Liver (tissue), 9 donors: Measurements from ENCODE around the gene SPZ1. TPM values are rescaled to one million over a fixed set of nuclear protein-coding genes. Genes with fewer than 3 reads are reported as not detected.

ENCODE experiments used
- DNase-seq: peaks from one replicate; pipeline ENCODE4 v3.0.0-alpha.2; 2017; ENCODE audit warnings: low spot score
- H3K27ac ChIP-seq, 2 donors: one replicate each; pipeline ENCODE4 v1.7.0; 2013; ENCODE audit warnings: inconsistent platforms in 2 of 2, low read length in 2 of 2, control low read depth in 1 of 2, low read depth in 1 of 2, mild to moderate bottlenecking in 1 of 2
- H3K27me3 ChIP-seq, 4 donors: one replicate each; pipeline versions ENCODE4 v1.6.1 to v1.7.0; 2013; ENCODE audit warnings: low read length in 3 of 4, inconsistent platforms in 1 of 4, mild to moderate bottlenecking in 1 of 4, moderate library complexity in 1 of 4; ENCODE audit not compliant: control insufficient read depth in 4 of 4, insufficient read depth in 4 of 4
- H3K36me3 ChIP-seq, 4 donors: one replicate each; pipeline versions ENCODE4 v1.6.1 to v1.7.0; 2013; ENCODE audit warnings: low read length in 3 of 4, mild to moderate bottlenecking in 3 of 4, low read depth in 1 of 4, moderate library complexity in 1 of 4; ENCODE audit not compliant: control insufficient read depth in 4 of 4, insufficient read depth in 3 of 4
- H3K4me1 ChIP-seq, 4 donors: one replicate each; pipeline versions ENCODE4 v1.6.1 to v1.7.0; 2013; ENCODE audit warnings: low read length in 3 of 4, mild to moderate bottlenecking in 3 of 4, moderate library complexity in 1 of 4; ENCODE audit not compliant: control insufficient read depth in 4 of 4, insufficient read depth in 4 of 4
- H3K4me3 ChIP-seq, 3 donors: one replicate each; pipeline versions ENCODE4 v1.6.1 to v1.7.0; 2013; ENCODE audit warnings: low read length in 3 of 3, control low read depth in 1 of 3, low read depth in 1 of 3, mild to moderate bottlenecking in 1 of 3
- H3K9ac ChIP-seq, 2 donors: one replicate each; pipeline ENCODE4 v1.7.0; 2013; ENCODE audit warnings: low read length in 2 of 2, mild to moderate bottlenecking in 2 of 2, moderate library complexity in 2 of 2, control low read depth in 1 of 2, low read depth in 1 of 2
- H3K9me3 ChIP-seq, 4 donors: one replicate each; pipeline versions ENCODE4 v1.6.1 to v1.7.0; 2013; ENCODE audit warnings: low read length in 3 of 4; ENCODE audit not compliant: control insufficient read depth in 4 of 4
- CTCF ChIP-seq: fragments of 150-350 bp; IDR thresholded peaks from 2 replicates; pipeline ENCODE4 v1.5.1; 2017; ENCODE audit warnings: improper control_type of control experiment, low read depth, low read length; ENCODE audit not compliant: missing input control
- EGR1 ChIP-seq, 2 donors: IDR thresholded peaks; 2 replicates each; pipeline ENCODE4 v1.6.1; 2016 to 2018; ENCODE audit warnings: antibody characterized with exemption in 2 of 2, low read depth in 2 of 2
- FOXA1 ChIP-seq: IDR thresholded peaks from 2 replicates; pipeline ENCODE4 v1.6.1; 2016; ENCODE audit warnings: antibody characterized with exemption
- FOXA2 ChIP-seq: IDR thresholded peaks from 2 replicates; pipeline ENCODE4 v1.6.1; 2016; ENCODE audit warnings: antibody characterized with exemption
- GABPA ChIP-seq, 2 donors: IDR thresholded peaks in 1 of 2; conservative IDR thresholded peaks in 1 of 2; 2 replicates each; pipeline ENCODE4 v1.6.1; 2016; ENCODE audit warnings: antibody characterized with exemption in 2 of 2, mild to moderate bottlenecking in 1 of 2, moderate library complexity in 1 of 2
- HNF4G ChIP-seq: IDR thresholded peaks from 2 replicates; pipeline ENCODE4 v1.6.1; 2016; ENCODE audit warnings: antibody characterized with exemption
- JUND ChIP-seq, 2 donors: IDR thresholded peaks; 2 replicates each; pipeline ENCODE4 v1.6.1; 2016; ENCODE audit warnings: antibody characterized with exemption in 2 of 2
- MAX ChIP-seq: IDR thresholded peaks from 2 replicates; pipeline ENCODE4 v1.6.1; 2016; ENCODE audit warnings: antibody characterized with exemption
- NR2F2 ChIP-seq: IDR thresholded peaks from 2 replicates; pipeline ENCODE4 v1.6.1; 2016; ENCODE audit warnings: antibody characterized with exemption
- REST ChIP-seq: IDR thresholded peaks from 2 replicates; pipeline ENCODE4 v1.6.1; 2016; ENCODE audit warnings: antibody characterized with exemption, mild to moderate bottlenecking
- RXRA ChIP-seq, 2 donors: IDR thresholded peaks; 2 replicates each; pipeline ENCODE4 v1.6.1; 2017 to 2018; ENCODE audit warnings: antibody characterized with exemption in 2 of 2, mild to moderate bottlenecking in 1 of 2
- SP1 ChIP-seq: IDR thresholded peaks from 2 replicates; pipeline ENCODE4 v1.6.1; 2018; ENCODE audit warnings: antibody characterized with exemption, mild to moderate bottlenecking
- TAF1 ChIP-seq: conservative IDR thresholded peaks from 2 replicates; pipeline ENCODE4 v1.6.1; 2016; ENCODE audit warnings: antibody characterized with exemption, mild to moderate bottlenecking
- YY1 ChIP-seq: IDR thresholded peaks from 2 replicates; pipeline ENCODE4 v1.6.1; 2016; ENCODE audit warnings: antibody characterized with exemption, mild to moderate bottlenecking
- ZBTB33 ChIP-seq: IDR thresholded peaks from 2 replicates; pipeline ENCODE4 v1.6.1; 2016; ENCODE audit warnings: antibody characterized with exemption
- WGBS: extraction: QIAGEN DNeasy Blood & Tissue Kit; methylation state at CpG from one replicate; pipeline ENCODE4 v1.1.7; 2013; 5-methylcytosine and 5-hydroxymethylcytosine counted together
- polyA plus RNA-seq, 2 donors: library from polyadenylated mRNA; stranded (reverse) in 1 of 2; unstranded in 1 of 2; fragments of 200-250 nt in 1 of 2; fragments of >200 nt in 1 of 2; fragmentation: Nextera tagmentation in 1 of 2; extraction: Ambion mirVana in 1 of 2; gene quantifications; one replicate each; pipeline versions ENCODE4 v1.2.1 to v1.2.3, GENCODE V29; 2013 to 2015
- total RNA-seq, 2 donors: library from RNA; depleted of rRNA; stranded (reverse); fragments of >200 nt; gene quantifications; one replicate each; pipeline ENCODE4 v1.2.3, GENCODE V29; 2014
- donor health status: healthy.
- donor health status: healthy.
- donor health status: healthy.
- donor health status: healthy.
- donor health status: healthy.

The SPZ1 gene
- total and polyA plus RNA-seq, 4 donors, result not detected

GRCh38 chr5:80360914-80361444 is 41.2 kb downstream of the SPZ1 start:
- no peak for DNase-seq
- Histone ChIP-seq H3K4me1 (no peaks in the 10 kb centered on the region), H3K36me3 (no peaks in the 10 kb centered on the region), H3K9me3 (no peaks in the 10 kb centered on the region), H3K27me3 (no peaks in the 10 kb centered on the region), H3K9ac (no peak overlapping the region), H3K27ac (no peak overlapping the region), H3K4me3 (no peak overlapping the region)
- TF ChIP-seq YY1 (no peak), ZBTB33 (no peak), REST (no peak), FOXA2 (no peak), NR2F2 (no peak), RXRA (IDR thresholded peaks at IDR 0.05) (no peak)

GRCh38 chr5:80364892-80365291 is 45.1 kb downstream of the SPZ1 start:
- Histone ChIP-seq H3K27me3 (no peaks in the 10 kb centered on the region), H3K4me1 (no peaks in the 10 kb centered on the region), H3K4me3 (no peak overlapping the region), H3K27ac (no peak overlapping the region), H3K9me3 (no peaks in the 10 kb centered on the region), H3K36me3 (no peaks in the 10 kb centered on the region), H3K9ac (no peak overlapping the region)
- no peak for TF ChIP-seq SP1
- no peak for TF ChIP-seq EGR1 (IDR thresholded peaks at IDR 0.05; ENCODE audit: low read depth in 2 of 2)
- TF ChIP-seq ZBTB33, result no peak
- no peak for TF ChIP-seq HNF4G
- no peak for TF ChIP-seq FOXA2
- no peak for TF ChIP-seq GABPA (IDR thresholded peaks at IDR 0.05 in 1 of 2, conservative IDR thresholded peaks at IDR 0.05 in 1 of 2)
- no peak for TF ChIP-seq CTCF
- TF ChIP-seq JUND (IDR thresholded peaks at IDR 0.05), result no peak
- no peak for TF ChIP-seq MAX
- TF ChIP-seq FOXA1, result no peak
- TF ChIP-seq TAF1, result no peak
- DNase-seq, result no peak
- 90% methylated on average over 6 of the region's 6 CpGs for WGBS
